Measurements from ENCODE around the gene GALNT17.

DNA sequence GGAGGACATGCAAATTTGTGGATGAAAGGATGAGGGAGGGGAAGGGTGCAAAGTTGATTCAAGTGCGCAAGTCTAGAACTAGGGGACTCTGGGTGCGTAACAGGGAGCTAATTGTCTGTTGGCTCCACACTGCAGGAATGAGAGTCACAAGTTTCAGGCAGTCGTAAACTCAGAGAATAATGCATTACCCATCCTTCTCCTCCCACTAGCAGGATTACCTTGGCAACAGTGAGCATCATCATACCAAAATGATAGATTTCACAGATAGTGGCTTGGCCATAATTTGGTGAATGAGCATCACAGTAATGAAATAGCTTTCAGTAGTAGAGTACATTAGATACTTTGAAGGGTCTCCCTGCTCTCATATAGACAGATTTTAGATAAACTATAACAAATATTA lies 565.5 kb downstream of the GALNT17 start:
- TF ChIP-seq, protein P1, sequence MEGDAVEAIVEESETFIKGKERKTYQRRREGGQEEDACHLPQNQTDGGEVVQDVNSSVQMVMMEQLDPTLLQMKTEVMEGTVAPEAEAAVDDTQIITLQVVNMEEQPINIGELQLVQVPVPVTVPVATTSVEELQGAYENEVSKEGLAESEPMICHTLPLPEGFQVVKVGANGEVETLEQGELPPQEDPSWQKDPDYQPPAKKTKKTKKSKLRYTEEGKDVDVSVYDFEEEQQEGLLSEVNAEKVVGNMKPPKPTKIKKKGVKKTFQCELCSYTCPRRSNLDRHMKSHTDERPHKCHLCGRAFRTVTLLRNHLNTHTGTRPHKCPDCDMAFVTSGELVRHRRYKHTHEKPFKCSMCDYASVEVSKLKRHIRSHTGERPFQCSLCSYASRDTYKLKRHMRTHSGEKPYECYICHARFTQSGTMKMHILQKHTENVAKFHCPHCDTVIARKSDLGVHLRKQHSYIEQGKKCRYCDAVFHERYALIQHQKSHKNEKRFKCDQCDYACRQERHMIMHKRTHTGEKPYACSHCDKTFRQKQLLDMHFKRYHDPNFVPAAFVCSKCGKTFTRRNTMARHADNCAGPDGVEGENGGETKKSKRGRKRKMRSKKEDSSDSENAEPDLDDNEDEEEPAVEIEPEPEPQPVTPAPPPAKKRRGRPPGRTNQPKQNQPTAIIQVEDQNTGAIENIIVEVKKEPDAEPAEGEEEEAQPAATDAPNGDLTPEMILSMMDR (tag by site-specific recombination; IDR thresholded peaks at IDR 0.05) = no peak
- TF ChIP-seq BCL11A (tag by site-specific recombination; IDR thresholded peaks at IDR 0.05; ENCODE audit: low read depth) (no peak), ZNF274 (IDR thresholded peaks at IDR 0.05; ENCODE audit: low read length) (no peak), ZNF274 (tag by site-specific recombination; IDR thresholded peaks at IDR 0.05; ENCODE audit: borderline replicate concordance) (no peak), ZNF239 (tag by site-specific recombination; IDR thresholded peaks at IDR 0.05) (no peak)
- TF ChIP-seq, protein P2, sequence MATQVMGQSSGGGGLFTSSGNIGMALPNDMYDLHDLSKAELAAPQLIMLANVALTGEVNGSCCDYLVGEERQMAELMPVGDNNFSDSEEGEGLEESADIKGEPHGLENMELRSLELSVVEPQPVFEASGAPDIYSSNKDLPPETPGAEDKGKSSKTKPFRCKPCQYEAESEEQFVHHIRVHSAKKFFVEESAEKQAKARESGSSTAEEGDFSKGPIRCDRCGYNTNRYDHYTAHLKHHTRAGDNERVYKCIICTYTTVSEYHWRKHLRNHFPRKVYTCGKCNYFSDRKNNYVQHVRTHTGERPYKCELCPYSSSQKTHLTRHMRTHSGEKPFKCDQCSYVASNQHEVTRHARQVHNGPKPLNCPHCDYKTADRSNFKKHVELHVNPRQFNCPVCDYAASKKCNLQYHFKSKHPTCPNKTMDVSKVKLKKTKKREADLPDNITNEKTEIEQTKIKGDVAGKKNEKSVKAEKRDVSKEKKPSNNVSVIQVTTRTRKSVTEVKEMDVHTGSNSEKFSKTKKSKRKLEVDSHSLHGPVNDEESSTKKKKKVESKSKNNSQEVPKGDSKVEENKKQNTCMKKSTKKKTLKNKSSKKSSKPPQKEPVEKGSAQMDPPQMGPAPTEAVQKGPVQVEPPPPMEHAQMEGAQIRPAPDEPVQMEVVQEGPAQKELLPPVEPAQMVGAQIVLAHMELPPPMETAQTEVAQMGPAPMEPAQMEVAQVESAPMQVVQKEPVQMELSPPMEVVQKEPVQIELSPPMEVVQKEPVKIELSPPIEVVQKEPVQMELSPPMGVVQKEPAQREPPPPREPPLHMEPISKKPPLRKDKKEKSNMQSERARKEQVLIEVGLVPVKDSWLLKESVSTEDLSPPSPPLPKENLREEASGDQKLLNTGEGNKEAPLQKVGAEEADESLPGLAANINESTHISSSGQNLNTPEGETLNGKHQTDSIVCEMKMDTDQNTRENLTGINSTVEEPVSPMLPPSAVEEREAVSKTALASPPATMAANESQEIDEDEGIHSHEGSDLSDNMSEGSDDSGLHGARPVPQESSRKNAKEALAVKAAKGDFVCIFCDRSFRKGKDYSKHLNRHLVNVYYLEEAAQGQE (tag by site-specific recombination; IDR thresholded peaks at IDR 0.05) = no peak
- TF ChIP-seq, protein P3, sequence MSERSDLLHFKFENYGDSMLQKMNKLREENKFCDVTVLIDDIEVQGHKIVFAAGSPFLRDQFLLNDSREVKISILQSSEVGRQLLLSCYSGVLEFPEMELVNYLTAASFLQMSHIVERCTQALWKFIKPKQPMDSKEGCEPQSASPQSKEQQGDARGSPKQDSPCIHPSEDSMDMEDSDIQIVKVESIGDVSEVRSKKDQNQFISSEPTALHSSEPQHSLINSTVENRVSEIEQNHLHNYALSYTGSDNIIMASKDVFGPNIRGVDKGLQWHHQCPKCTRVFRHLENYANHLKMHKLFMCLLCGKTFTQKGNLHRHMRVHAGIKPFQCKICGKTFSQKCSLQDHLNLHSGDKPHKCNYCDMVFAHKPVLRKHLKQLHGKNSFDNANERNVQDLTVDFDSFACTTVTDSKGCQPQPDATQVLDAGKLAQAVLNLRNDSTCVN (tag by site-specific recombination; optimal IDR thresholded peaks at IDR 0.05) = no peak
- TF ChIP-seq, protein P4, sequence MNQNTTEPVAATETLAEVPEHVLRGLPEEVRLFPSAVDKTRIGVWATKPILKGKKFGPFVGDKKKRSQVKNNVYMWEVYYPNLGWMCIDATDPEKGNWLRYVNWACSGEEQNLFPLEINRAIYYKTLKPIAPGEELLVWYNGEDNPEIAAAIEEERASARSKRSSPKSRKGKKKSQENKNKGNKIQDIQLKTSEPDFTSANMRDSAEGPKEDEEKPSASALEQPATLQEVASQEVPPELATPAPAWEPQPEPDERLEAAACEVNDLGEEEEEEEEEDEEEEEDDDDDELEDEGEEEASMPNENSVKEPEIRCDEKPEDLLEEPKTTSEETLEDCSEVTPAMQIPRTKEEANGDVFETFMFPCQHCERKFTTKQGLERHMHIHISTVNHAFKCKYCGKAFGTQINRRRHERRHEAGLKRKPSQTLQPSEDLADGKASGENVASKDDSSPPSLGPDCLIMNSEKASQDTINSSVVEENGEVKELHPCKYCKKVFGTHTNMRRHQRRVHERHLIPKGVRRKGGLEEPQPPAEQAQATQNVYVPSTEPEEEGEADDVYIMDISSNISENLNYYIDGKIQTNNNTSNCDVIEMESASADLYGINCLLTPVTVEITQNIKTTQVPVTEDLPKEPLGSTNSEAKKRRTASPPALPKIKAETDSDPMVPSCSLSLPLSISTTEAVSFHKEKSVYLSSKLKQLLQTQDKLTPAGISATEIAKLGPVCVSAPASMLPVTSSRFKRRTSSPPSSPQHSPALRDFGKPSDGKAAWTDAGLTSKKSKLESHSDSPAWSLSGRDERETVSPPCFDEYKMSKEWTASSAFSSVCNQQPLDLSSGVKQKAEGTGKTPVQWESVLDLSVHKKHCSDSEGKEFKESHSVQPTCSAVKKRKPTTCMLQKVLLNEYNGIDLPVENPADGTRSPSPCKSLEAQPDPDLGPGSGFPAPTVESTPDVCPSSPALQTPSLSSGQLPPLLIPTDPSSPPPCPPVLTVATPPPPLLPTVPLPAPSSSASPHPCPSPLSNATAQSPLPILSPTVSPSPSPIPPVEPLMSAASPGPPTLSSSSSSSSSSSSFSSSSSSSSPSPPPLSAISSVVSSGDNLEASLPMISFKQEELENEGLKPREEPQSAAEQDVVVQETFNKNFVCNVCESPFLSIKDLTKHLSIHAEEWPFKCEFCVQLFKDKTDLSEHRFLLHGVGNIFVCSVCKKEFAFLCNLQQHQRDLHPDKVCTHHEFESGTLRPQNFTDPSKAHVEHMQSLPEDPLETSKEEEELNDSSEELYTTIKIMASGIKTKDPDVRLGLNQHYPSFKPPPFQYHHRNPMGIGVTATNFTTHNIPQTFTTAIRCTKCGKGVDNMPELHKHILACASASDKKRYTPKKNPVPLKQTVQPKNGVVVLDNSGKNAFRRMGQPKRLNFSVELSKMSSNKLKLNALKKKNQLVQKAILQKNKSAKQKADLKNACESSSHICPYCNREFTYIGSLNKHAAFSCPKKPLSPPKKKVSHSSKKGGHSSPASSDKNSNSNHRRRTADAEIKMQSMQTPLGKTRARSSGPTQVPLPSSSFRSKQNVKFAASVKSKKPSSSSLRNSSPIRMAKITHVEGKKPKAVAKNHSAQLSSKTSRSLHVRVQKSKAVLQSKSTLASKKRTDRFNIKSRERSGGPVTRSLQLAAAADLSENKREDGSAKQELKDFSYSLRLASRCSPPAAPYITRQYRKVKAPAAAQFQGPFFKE (tag by site-specific recombination; IDR thresholded peaks at IDR 0.05; ENCODE audit: borderline replicate concordance) = no peak
- TF ChIP-seq, protein P5, sequence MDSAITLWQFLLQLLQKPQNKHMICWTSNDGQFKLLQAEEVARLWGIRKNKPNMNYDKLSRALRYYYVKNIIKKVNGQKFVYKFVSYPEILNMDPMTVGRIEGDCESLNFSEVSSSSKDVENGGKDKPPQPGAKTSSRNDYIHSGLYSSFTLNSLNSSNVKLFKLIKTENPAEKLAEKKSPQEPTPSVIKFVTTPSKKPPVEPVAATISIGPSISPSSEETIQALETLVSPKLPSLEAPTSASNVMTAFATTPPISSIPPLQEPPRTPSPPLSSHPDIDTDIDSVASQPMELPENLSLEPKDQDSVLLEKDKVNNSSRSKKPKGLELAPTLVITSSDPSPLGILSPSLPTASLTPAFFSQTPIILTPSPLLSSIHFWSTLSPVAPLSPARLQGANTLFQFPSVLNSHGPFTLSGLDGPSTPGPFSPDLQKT (IDR thresholded peaks at IDR 0.05; ENCODE audit: borderline replicate concordance, low read depth, low read length) = no peak
- TF ChIP-seq, protein P6, sequence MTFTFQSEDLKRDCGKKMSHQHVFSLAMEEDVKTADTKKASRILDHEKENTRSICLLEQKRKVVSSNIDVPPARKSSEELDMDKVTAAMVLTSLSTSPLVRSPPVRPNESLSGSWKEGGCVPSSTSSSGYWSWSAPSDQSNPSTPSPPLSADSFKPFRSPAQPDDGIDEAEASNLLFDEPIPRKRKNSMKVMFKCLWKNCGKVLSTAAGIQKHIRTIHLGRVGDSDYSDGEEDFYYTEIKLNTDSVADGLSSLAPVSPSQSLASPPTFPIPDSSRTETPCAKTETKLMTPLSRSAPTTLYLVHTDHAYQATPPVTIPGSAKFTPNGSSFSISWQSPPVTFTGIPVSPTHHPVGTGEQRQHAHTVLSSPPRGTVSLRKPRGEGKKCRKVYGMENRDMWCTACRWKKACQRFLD (tag by site-specific recombination; IDR thresholded peaks at IDR 0.05) = no peak
- TF ChIP-seq, protein P7, sequence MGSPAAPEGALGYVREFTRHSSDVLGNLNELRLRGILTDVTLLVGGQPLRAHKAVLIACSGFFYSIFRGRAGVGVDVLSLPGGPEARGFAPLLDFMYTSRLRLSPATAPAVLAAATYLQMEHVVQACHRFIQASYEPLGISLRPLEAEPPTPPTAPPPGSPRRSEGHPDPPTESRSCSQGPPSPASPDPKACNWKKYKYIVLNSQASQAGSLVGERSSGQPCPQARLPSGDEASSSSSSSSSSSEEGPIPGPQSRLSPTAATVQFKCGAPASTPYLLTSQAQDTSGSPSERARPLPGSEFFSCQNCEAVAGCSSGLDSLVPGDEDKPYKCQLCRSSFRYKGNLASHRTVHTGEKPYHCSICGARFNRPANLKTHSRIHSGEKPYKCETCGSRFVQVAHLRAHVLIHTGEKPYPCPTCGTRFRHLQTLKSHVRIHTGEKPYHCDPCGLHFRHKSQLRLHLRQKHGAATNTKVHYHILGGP (tag by site-specific recombination; IDR thresholded peaks at IDR 0.05) = no peak

Measured in HEK293 (cell line).